M059J (cell line): ENCODE measurements around the gene DUS2. TPM values are rescaled to one million over a fixed set of nuclear protein-coding genes. Genes with fewer than 3 reads are reported as not detected.

ENCODE experiments used
- DNase-seq: peaks from one replicate; pipeline ENCODE4 v3.0.0-alpha.2; 2012; ENCODE audit warnings: low read depth
- total RNA-seq: library from RNA; depleted of rRNA; stranded (reverse); fragments of >200 nt; shearing (Covaris generic); gene quantifications from 2 replicates; pipeline ENCODE4 v1.2.3, GENCODE V29; 2014; rRNA removed

The DUS2 gene
- total RNA-seq, 1 experiment from 2014 or later, result 20.6 TPM

GRCh38 chr16:68126395-68126794 lies 103.3 kb downstream of the DUS2 start:
- DNase-seq, result no peak

GRCh38 chr16:68128577-68129305 lies 105.7 kb downstream of the DUS2 start:
- no peak for DNase-seq

Other genes starting within 250 kb of the DUS2 start
- gene RANBP10, start 216.7 kb upstream of the DUS2 start, total RNA-seq, result 3.6 and 5.4 TPM in 2 replicates
- gene TSNAXIP1, start 216.4 kb upstream of the DUS2 start, total RNA-seq, result 0.12 and 0.39 TPM in 2 replicates
- 41.0 and 45.2 TPM in 2 replicates for gene THAP11, start 181.0 kb upstream of the DUS2 start, total RNA-seq
- 296 and 347 TPM in 2 replicates for gene NUTF2, start 176.4 kb upstream of the DUS2 start, total RNA-seq
- gene CENPT, start 175.6 kb upstream of the DUS2 start, total RNA-seq, result 18.0 and 25.0 TPM in 2 replicates
- 38.9 and 66.1 TPM in 2 replicates for gene EDC4, start 150.2 kb upstream of the DUS2 start, total RNA-seq
- 0.42 TPM in 1 of 2 replicates, not detected in the other for gene NRN1L, start 138.4 kb upstream of the DUS2 start, total RNA-seq
- 6.1 and 8.2 TPM in 2 replicates for gene PSKH1, start 130.0 kb upstream of the DUS2 start, total RNA-seq
- not detected in 2 replicates for gene CTRL, start 91.4 kb upstream of the DUS2 start, total RNA-seq
- 53.8 and 63.5 TPM in 2 replicates for gene PSMB10, start 86.4 kb upstream of the DUS2 start, total RNA-seq
- 4.6 and 5.2 TPM in 2 replicates for gene LCAT, start 79.2 kb upstream of the DUS2 start, total RNA-seq
- 26.1 and 30.7 TPM in 2 replicates for gene SLC12A4, start 54.6 kb upstream of the DUS2 start, total RNA-seq
- gene DPEP3, start 42.8 kb upstream of the DUS2 start, total RNA-seq, result not detected in 2 replicates
- gene DPEP2, start 23.8 kb upstream of the DUS2 start, total RNA-seq, result not detected in 2 replicates
- not detected in 2 replicates for gene DPEP2NB, start 7.4 kb upstream of the DUS2 start, total RNA-seq
- 11.7 and 13.8 TPM in 2 replicates for gene DDX28, start 52 bp upstream of the DUS2 start, total RNA-seq
- 24.9 and 31.9 TPM in 2 replicates for gene NFATC3, start 62.1 kb downstream of the DUS2 start, total RNA-seq
- not detected in 2 replicates for gene ESRP2, start 212.8 kb downstream of the DUS2 start, total RNA-seq
- gene PLA2G15, start 222.1 kb downstream of the DUS2 start, total RNA-seq, result 26.2 and 36.6 TPM in 2 replicates
- gene SLC7A6, start 241.2 kb downstream of the DUS2 start, total RNA-seq, result 12.1 and 26.1 TPM in 2 replicates